NCI-H2171 treated with DMSO at 0.1 percent for 48 hours (cell line): ENCODE measurements around the gene SFI1.
"Not testable (repeated sequence)": the region's sequence is repeated elsewhere in the genome, so short reads cannot be mapped to it uniquely, and the experiment has no call there.

Experiments
- DNase-seq: peaks from one replicate; lab custom pipeline; 2025; lab: John Stamatoyannopoulos, UW

The SFI1 gene

DNA sequence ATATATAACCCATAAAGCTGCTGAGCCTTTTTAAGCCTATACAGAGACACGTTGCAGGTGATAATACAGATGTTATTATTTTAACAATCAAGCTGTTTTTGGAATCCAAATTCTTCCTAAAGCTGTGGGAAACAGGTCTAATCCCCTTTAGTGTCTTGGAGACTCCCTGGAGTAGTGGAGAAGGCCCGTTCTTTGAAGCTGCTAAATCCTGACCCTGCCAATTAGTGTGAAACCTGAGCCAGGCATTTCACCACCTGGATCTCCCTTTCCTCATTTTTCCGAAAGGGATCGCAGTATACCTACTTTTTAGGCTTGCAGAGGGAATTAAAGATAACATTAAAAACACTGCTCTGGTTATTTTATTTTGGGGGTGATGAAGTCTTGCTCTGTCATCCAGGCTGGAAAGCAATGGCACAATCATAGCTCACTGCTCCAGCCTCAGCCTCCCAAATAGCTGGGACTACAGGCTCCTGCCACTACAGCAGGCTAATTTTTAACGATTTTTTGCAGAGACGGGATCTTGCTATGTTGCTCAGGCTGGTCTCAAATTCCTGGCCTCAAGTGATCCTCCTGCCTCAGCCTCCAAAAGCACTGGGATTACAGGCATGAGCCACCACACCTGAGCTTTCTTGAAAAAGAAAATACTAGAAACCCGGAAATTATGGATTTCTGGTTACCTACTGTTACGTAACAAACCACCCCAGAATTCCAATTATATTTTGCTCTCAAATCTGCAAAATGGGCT is 4.9 kb upstream of the SFI1 start:
- peak; percentile 70 for DNase-seq

DNA sequence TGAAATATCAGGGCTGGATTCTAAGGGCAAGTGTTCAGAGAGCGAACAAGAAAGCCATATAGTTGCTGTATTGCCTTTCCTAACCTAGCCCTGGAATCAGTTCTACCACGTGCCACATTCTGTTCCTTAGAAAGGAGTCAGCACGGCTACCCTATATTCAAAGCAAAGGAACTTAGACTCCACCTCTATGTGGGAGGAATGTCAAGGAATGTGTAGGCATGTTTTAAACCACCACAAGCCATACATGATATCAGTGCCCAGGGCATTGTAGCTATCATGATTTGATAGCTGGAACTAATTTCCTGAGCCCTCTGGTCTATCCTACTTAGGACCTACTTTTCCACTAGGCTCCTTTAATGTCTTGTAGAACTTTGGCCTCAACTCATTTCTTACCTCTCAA is 4.2 kb upstream of the SFI1 start:
- DNase-seq: no peak

DNA sequence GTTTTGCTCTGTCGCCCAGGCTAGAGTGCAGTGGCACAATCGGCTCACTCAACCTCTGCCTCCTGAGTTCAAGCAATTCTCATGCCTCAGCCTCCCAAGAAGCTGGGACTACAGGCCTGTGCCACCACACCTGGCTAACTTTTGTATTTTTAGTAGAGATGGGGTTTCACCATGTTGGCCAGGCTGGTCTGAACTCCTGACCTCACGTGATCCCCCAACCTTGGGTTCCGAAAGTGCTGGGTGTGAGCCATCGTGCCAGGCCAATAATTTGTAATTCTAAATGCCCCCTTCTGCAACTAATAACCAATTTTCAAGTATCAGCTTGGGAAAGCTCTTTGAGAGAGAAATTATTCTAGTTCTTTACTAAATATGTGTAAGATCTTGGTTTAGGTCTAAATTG is 3.0 kb upstream of the SFI1 start:
- DNase-seq: not testable (repeated sequence)

DNA sequence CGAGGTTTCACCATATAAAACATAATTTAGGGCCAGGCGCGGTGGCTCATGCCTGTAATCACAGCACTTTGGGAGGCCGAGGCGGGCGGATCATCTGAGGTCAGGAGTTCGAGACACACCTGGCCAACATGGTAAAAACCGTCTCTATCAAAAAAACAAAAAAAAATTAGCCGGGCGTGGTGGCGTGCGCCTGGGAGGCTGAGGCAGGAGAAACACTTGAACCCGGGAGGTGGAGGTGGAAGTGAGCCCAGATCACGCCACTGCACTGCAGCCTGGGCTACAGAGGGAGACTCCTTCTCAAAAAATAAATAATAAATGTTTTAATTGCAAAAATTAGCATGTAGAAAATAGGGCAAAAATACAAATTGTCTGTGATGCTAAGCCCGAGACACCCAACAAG is 993 bp upstream of the SFI1 start:
- DNase-seq: no peak

DNA sequence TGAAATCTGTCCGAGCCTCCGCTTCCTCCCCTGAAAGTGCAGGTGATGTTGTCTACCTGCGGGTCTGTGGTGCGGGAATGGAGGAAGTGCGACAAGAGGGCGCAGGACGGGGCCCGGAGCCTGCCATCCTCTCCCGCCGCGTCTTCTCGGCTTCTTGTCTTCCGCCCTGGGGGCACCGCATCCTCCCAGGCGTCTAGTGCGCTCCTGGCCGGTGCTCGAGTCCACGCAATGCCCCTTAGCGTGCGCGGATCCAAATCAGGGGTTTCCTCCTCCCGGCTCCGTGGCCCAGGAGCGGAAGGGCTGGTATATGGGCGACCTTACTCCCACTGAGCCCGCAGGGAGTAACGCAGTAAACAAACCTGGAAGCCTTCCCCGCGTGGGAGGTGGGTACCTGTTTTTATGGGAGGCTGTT is 405 bp downstream of the SFI1 start:
- DNase-seq: no peak

DNA sequence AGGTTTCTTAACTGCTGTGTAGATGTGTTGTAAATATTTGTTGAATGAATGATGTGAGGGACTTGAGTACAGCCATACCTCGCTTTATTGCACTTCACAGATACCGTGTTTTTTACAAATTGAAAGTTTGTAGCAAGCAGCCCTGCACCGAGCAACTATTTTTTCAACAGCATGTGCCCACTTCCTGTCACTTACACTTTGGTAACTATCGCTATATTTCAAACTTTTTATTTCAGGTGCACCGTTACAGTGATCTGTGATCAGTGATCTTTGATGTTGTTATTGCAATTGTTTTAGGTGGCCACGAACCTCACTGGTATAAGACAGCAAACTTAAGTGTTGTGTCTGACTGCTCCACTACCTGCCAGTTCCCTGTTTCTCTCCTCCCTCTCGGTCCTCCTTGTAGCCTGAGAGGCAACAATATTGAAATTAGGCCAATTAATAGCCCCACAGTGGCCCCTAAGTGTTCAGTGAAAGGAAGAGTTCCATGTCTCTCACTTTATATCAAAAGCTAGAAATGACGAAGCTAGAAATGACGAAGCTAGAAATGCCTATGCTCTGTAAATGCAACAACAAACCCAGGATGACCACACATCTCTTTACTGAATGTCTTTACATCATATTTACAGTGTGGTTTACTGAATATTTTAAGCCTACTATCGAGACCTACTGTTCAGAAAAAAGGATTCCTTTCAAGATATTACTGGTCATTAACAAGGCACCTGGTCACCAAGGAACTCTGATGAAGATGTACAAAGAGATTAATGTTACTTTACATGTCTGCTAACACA is 1.0 kb downstream of the SFI1 start:
- no peak for DNase-seq

DNA sequence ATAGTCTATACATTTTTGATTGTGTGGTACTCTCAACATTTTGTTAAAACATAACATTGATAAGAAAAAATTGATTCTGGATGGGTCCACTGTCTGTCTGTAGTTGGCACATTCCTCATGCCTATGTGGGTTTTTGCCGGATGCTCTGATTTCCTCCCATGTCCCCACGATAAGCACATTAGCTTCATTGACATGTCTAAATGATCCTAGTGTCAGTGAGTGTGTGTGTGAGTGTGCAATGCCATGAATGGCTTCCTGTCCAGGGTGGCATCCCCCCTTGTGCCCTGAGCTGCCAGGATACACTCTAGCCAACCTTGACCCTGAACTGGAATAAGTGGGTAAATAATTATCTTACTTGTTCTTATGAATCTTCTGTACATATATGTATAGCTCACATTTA is 5.4 kb downstream of the SFI1 start:
- no peak for DNase-seq

DNA sequence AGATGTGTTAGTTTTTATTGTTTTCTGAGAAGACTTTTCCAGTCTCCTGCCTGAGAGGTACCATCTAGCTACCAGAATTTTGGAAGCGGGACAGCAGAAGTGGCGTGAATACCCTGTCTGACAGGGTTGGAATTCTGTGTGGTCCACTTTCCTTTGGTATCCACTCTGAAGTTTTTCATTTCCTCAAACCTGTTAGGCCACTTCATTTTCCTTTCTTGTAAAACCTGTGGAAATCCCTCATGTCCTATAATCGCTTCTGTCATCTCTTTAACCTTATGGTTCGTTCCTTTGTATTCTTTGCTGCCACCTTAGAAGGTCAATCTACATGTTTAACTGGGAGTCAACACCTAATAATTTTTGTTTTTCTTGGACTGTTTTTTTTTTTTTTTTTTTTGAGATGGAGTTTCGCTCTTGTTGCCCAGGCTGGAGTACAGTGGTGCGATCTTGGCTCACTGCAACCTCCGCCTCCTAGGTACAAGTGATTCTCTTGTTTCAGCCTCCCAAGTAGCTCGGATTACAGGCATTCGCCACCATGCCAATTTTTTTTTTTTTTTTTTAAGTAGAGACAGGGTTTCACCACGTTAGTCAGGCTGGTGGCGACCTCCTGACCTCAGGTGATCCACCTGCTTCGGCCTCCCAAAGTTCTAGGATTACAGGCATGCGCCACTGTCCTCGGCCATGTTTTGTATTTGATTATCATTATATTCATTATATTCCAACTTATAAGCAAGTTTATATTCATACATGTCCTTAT is 7.1 kb downstream of the SFI1 start:
- DNase-seq: peak; percentile 48

DNA sequence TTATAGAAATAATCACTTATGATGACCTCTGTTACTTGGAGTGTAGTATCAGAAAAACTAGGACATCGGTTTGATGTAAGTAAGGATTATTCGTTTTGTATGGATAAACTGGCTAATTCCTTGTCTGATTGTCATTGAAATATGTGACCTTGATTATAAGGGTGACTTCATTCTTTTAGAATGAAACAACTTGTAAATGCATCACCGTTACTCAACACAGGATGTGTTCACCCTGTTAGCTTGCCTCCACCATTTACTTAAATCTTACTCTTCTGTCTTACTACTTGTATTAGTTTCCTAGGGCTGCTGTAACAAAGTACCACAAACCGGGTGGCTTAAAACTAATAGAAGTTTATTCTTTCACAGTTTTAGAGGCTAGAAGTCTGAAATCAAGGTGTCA is 7.9 kb downstream of the SFI1 start:
- no peak for DNase-seq

DNA sequence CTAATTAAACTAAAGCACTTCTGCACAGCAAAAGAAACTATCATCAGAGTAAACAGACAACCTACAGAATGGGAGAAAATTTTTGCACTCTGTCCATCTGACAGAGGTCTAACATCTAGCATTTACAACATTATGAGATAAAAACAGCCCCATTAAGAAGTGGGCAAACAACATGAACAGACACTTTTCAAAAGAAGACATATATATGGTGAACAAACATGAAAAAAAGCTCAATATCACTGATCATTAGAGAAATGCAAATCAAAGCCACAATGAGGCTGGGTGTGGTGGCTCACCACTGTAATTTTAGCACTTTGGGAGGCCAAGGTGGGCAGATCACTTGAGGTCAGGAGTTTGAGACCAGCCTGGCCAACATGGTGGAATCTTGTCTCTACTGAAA is 11.2 kb downstream of the SFI1 start:
- DNase-seq: not testable (repeated sequence)

DNA sequence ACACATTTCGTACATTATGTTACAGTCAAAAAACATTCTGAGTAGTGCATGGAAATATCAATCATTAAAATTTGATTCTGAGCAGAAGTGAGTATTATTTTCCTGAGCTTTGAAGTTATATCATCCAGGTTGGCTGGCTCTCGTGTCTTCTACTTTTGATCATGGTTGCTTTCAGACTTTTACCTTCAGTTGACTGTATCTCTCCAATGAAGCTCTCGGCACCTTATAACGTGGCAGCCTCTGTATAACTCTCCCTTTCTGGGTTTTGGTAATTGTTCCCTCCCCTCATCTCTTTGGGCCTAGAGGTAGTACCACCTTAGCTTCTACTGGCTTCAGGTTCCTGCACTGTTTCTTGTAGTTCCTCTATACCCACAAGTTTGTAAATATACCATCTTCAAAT is 12.2 kb downstream of the SFI1 start:
- DNase-seq: no peak

DNA sequence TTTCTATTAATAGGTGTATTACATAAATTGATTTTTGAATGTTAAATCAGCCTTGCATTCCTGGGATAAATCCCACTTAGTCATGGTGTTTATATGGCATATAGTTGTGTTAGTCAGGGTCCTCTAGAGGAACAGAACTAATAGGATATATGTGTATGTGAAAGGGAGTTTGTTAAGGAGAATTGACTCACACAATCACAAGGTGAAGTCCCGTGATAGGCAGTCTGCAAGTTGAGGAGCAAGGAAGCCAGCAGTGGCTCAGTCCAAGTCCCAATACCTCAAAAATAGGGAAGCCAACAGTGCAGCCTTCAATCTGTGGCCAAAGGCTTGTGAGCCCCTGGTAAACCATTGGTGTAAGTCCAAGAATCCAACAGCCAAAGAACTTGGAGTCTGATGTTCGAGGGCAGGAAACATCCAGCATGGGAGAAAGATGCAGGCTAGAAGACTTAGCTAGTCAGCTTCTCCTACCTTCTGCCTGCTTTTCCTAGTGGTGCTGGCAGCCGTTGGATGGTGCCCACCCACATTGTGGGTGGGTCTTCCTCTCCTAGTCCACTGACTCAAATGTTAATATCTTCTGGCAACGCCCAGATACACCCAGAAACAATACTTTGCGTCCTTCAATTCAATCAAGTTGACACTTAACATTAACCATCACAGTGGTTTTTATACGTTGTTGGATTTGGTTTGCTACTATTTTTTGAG is 12.9 kb downstream of the SFI1 start:
- DNase-seq: no peak

DNA sequence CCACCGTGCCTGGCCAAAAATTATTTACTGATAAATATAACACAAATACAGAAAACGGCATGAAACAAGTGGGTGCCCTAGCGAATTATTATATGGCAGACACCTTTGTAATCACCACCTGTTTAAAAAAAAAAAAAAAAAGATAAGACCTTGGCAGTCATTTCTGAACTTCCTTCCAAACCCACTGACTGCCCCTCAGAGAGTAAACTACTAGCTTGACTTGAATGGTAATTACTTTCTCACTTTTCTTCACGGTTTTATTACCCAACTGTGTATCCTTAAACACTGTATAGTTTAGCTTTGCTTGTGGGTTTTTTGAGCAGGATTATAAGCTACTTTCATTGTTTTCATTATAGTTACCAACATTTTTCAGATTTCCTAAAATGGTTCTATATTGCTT is 23.7 kb downstream of the SFI1 start:
- no peak for DNase-seq

DNA sequence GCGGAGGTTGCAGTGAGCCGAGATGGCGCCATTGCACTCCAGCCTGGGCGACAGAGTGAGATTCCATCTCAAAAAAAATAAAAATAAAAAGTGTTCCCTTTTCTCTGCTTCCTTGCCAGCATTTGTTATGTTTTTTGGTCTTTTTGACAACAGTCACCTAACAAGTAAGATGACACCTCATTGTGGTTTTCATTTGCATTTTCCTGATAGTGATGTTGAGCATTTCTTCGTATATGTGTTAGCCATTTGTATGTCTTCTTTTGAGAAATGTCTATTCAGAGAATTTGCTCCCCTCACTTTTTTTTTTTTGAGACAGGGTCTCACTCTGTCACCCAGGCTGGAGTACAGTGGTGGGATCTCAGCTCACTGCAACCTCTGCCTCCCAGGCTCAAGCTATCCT is 27.8 kb downstream of the SFI1 start:
- DNase-seq: not testable (repeated sequence)

DNA sequence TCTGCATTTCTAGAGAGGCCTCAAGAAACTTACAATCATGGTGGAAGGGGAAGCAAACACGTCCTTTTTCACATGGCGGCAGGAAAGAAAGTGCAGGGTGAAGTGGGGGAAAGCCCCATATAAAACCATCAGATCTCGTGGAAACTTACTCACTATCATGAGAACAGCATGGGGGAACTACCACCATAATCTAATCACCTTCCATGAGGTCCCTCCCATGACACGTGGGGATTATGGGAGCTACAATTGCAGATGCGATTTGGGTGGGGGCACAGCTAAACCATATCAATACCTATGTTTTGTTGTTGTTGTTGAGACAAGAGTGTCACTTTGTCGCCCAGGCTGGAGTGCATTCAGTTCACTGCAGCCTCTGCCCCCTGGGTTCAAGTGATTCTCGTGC is 29.9 kb downstream of the SFI1 start:
- no peak for DNase-seq

DNA sequence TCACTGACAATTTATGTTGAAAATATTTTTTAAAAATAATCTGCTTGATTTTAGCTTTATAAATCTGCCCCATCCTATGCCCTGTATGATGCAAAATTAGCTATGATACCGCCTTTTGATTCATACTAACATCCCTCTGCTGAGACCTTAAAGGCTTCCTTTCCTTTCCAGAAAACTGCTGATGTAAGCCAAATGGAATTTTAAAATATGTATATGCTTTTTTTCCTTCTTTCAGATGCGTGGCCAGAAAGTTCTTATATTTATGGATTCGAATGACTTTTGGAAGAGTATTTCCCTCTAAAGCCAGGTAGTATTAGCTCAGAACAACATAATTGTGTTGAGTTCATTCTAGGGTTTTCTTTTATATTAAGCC is 34.5 kb downstream of the SFI1 start:
- DNase-seq: no peak

DNA sequence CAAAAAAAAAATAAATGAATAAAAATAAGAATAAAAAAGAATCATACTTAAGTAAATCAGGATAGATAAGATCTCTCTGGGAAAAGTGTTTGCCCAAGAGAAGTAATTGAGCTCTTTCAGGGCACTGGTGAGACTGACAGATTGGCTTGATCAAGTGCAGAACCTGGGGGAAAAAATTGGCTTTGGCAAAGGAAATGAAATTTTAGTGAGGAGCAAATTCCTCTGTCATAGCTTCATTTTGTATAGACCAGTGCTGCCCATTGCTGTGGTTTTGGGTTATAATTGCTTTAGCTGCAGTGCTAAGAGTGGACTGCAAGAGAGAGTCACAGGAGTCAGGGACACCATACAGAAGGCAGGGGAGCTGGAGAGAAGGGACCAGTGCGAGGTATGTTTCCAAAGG is 35.7 kb downstream of the SFI1 start:
- no peak for DNase-seq

DNA sequence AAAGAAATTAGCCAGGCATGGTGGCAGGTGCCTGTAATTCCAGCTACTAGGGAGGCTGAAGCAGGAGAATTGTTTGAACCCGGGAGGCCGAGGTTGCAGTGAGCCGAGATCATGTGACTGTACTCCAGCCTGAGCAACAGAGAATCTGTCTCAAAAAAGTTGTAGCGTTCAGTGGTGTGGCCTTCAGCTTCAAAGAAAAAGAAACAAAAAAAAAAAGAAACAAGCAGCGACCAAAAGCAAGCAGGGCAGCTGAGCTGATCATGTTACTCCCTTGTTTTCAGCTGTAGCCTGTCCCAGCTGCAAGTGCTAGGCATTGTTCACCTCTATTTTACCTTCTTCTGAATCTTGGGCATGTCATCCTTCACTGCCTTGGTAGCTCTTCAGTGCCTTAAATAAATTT is 37.0 kb downstream of the SFI1 start:
- no peak for DNase-seq

DNA sequence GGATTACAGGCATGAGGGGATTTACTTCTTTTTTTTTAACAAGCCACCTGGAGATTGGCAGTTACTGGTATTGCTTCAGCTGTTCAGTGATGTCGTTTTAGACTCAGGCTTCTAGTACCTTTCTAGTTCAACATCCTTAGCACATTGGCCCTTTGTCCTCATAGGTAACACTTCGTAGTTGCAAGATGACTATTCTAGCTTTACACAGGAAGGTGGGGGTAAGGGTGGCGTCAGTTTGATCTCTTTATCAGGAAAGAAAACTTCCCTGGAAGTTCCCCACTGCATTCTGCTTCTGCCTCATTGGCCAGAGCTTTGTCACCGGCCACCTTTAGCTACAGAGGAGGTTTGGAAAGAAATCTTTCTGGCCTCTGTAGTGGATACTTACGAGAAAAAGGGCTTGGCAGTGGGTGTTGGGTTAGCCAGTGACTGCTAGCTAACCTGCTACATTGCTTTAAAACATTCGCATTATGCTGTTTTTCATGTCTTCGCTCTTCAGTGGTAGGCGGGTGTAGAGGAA is 40.7 kb downstream of the SFI1 start:
- no peak for DNase-seq

DNA sequence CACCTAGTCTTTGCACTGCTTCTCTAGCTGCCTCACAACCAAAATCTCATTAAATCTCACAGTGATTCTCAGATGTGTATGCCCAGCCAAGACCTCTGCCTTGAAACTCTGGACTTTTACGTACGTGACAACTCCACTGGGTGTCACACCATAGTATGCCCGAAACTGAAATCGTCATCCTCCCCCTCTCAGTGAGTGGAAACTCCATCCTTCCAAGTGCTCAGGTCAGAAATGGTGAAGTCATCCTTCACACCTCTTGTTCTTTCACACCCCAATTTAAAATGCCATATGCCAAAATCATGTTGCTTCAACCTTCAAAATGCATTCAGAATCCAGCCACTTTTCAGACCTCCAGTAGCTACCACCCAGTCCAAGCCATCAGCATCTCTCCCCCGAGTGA is 42.5 kb downstream of the SFI1 start:
- no peak for DNase-seq

DNA sequence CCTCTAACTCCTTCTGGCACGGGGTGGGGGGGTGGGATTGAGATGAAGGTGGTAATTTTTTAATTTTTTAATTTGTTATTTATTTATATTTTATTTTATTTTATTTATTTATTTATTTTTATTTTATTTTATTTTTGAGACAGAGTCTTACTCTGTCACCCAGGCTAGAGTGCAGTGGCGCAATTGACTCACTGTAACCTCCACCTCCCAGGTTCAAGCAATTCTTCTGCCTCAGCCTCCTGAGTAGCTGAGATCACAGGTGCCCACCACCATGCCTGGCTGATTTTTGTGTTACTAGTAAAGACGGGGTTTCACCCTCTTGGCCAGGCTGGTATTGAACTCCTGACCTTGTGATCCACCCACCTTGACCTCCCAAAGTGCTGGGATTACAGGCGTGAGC is 43.8 kb downstream of the SFI1 start:
- not testable (repeated sequence) for DNase-seq

DNA sequence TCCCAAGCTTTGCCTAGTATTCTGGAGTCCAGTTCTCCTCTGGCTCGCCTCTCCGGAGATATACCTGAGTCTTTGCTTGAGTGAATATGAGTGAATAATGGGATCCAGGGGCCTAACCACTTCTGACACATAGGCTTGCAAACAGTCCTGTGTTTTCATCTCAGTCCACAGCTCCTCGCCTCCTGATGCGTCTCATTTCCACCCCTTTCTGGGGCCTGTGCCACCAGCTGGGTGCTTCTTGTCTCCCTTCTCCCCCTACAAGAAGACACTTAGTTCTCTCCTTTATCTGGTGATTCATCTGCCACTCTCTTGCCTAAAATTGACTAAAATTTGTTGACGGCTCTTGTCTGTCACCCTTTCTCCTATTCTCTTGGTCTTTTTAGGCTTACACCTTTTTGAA is 44.6 kb downstream of the SFI1 start:
- no peak for DNase-seq
